Ureter (tissue), 1 donor: ENCODE results near the gene QSOX2. TPM values are rescaled to one million over a fixed set of nuclear protein-coding genes. Genes with fewer than 3 reads are reported as not detected.

Experiments used
- DNase-seq: peaks from one replicate; pipeline ENCODE4 v3.0.0-alpha.2; 2020; ENCODE audit warnings: low spot score
- total RNA-seq: library from RNA; stranded (reverse); gene quantifications from one replicate; pipeline ENCODE4 v1.2.4, GENCODE V29; 2023
- donor health status: DM: yes; HTN: yes; CAD: no.

Gene QSOX2
- total RNA-seq, 1 donor from 2014 or later = 12.8 TPM

- no peak for DNase-seq
These were observed 71.8 kb downstream of the QSOX2 start for GRCh38 chr9:136173648-136174290.

- DNase-seq = no peak
These were observed 73.1 kb downstream of the QSOX2 start for GRCh38 chr9:136172412-136173079.

GRCh38 chr9:136171801-136172411 lies 73.7 kb downstream of the QSOX2 start:
- DNase-seq = no peak

GRCh38 chr9:136171009-136171800 lies 74.4 kb downstream of the QSOX2 start:
- DNase-seq = no peak

GRCh38 chr9:136170006-136170901 lies 75.4 kb downstream of the QSOX2 start:
- no peak for DNase-seq

GRCh38 chr9:136169495-136169894 lies 76.1 kb downstream of the QSOX2 start:
- no peak for DNase-seq

GRCh38 chr9:136163248-136163850 lies 82.3 kb downstream of the QSOX2 start:
- DNase-seq = no peak

- no peak for DNase-seq
These were observed 84.5 kb downstream of the QSOX2 start for GRCh38 chr9:136160995-136161610.

GRCh38 chr9:136160381-136160841 lies 85.2 kb downstream of the QSOX2 start:
- no peak for DNase-seq

GRCh38 chr9:136159851-136160250 lies 85.8 kb downstream of the QSOX2 start:
- DNase-seq = no peak

GRCh38 chr9:136157477-136158265 lies 87.9 kb downstream of the QSOX2 start:
- DNase-seq = no peak

Other genes with a start within 250 kb of the QSOX2 start
- 36.0 TPM for gene NACC2, start 150.5 kb downstream of the QSOX2 start, total RNA-seq
- 31.8 TPM for gene TMEM250, start 126.9 kb downstream of the QSOX2 start, total RNA-seq
- gene LHX3, start 40.7 kb downstream of the QSOX2 start, total RNA-seq = not detected
- 9.0 TPM for gene CCDC187, start 58.3 kb upstream of the QSOX2 start, total RNA-seq
- gene GPSM1, start 81.7 kb upstream of the QSOX2 start, total RNA-seq = 16.6 TPM
- 24.9 TPM for gene DNLZ, start 117.9 kb upstream of the QSOX2 start, total RNA-seq
- 11.5 TPM for gene CARD9, start 127.9 kb upstream of the QSOX2 start, total RNA-seq
- gene SNAPC4, start 154.4 kb upstream of the QSOX2 start, total RNA-seq = 14.0 TPM
- 50.1 TPM for gene ENTR1, start 164.8 kb upstream of the QSOX2 start, total RNA-seq
- gene PMPCA, start 164.8 kb upstream of the QSOX2 start, total RNA-seq = 51.2 TPM
- 13.5 TPM for gene INPP5E, start 194.0 kb upstream of the QSOX2 start, total RNA-seq
- 102 TPM for gene SEC16A, start 237.2 kb upstream of the QSOX2 start, total RNA-seq